NCI-H526 treated with DMSO at 0.1 percent for 48 hours (cell line): Measurements from ENCODE around the gene MAML3.

Experiments
- DNase-seq: peaks from one replicate; lab custom pipeline; 2025; lab: John Stamatoyannopoulos, UW

The MAML3 gene

DNA sequence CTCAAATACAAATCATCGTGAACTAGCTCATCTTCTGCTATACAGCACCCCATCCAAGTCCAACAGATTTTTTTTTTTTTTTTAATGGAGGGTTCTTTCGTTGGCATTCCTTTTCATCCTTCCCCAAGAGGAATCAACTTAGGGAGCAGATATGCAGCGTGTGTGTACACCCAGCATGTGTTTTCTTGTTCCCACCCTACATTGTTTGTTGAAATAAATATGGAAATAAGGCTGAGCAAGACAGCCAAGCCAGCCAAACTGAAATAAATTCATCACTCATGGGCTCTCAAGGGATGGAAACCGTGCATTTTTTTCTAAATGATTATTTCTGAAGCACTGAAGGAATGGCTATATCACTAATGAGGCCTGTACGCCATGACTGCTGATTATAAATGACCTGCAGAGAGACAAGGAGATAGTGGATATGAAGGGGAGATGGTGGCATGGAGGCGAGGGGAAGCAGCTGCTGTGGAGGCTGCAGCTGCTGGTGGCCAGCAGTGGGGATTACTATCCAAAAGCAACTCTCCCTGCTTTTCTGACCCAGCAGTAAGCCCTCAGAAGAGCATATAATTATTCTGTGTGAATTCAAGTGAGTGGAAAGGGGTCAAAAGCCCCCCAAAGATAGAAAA lies 314.5 kb downstream of the MAML3 start:
- peak; percentile 50 for DNase-seq

DNA sequence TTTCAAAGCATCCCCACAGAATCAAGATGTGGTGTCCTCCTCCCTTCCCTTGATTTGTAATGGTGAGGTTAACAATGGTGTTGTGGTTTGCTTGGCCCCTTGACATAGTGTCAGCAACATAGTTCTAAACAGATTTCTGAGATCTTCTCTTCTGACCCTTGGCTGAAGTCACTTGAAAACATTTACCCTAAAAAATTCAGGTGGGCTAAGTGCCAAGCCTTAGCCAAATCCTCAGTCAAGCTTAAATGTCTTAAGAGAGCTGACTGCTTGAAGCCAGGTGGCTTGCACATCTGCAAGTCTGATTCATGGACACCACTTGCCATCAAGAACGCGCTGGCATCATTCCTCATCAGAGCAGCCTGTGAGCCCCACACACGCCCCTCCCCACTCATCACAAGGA lies 315.2 kb downstream of the MAML3 start:
- no peak for DNase-seq

DNA sequence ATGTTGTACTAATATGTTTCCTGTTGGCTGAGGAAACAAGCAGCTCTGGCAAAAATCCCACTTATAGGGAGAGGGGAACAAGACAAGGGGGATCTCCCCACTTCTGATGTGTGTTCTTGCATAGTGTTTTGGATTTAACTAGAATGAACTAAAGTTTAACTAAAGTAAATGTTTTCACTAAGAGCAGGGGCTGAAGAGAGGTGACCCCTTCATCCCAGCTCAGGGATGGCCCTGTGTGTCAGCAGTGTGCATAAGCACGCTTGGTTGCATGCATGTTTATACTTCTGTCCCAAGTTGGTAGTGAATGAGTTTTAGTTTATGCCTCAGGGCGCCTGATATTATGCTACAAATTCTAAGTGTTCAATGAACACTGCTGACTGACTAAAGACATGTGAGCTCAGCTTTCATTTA lies 319.0 kb downstream of the MAML3 start:
- DNase-seq, result no peak

DNA sequence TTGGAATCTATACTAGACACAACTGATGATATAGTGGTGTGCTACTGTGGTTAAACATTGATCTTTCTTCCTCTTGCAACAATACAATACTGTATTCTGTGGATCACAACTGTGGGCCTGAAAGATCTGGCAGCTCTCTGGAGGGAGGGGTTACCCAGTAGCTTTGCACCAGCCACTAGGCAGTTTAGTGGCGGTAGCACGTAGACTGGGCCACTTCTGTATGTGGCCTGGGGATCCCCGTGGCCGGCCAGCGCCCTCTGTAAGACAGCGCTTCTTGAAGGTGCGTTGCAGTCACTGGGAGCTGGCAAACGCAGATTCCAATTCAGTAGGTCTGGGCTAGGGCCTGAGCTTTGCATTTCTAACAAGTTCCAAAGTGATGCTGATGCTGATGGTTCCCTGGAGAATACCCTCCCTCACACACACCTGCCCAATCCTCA lies 319.7 kb downstream of the MAML3 start:
- peak; percentile 82 for DNase-seq

DNA sequence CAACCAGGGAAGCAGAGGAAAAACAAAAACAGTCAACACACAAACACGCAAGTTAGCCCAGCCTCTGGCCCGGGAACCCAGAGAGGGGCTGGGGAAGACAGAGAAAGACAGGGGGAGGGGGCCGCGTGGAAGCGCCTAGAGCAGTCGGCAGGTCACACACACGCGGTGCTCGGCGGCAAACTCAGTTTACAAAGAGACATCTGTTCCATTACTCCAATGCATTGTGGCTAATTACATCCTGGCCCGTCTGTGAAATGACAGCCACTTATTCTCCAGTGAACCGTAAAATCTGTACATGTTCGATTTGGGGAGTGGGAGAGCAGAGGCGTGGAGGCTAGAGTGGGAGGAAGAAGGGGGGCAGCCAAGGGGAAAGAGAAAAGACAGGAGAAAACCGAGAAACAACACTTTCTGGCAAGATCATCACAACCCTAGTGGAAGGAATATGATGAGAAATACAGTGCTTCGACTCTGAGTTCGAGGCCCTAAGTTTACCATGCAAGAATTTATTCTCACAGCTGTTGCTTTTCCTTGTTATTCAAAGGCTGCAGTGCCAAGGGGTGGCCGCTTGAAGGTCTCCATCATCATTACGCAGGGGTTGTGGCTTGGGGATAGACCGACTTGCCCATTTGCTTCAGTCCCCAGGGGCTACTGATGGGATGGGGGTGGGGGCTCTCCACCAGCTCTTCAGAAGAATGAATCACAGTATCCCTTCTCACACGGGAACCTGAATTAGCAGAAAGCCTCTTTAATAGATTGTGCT lies 320.7 kb downstream of the MAML3 start:
- DNase-seq, result no peak

DNA sequence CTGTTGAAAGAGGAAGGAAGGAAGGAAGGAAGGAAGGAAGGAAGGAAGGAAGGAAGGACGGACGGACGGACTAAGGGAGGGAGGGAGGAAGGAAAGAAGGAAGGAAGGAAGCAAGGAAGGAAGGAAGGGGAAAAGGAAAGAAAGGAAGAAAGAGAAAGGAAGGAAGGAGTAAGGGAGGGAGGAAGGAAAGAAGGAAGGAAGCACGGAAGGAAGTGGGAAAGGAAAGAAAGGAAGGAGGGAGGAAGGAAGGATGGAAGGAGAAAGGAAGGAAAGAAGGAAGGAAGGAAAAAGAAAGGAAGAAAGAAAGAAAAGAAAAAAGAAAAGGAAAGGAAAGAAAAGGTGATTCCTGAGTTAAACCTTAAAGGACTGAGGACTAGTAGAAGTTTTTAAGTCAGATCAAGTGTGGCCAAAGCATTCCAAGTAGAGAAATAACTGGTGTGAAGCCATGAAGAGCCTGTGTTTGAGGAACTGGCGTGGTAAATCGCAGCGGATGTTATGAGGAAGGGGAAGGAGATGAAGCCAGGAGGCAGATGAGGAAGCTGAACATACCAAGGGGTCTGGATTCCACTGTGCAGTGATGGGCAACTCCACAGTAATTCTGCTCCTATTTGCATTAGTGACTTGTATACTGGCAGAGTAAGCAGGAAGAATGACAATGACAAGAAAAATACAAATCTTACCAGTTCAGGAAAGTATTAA lies 324.9 kb downstream of the MAML3 start:
- no peak for DNase-seq

DNA sequence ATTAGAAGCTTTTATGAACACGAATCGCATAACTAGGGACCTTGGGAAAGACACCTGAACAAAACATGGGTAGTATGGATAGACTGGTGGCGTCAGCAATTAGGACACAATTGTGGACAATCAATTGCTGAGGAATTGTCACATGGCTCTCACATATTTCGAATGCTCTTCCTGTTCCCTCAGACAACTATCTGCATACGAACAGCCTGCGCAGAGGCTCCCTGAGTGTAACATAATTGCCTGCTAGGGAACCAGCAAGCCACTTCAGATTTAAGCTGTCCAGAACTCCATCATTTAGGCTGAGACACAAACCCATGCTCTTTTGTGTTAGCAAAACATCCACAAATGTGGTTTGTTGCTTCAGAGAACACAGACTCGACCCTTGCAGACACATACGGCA lies 327.6 kb downstream of the MAML3 start:
- DNase-seq, result no peak

DNA sequence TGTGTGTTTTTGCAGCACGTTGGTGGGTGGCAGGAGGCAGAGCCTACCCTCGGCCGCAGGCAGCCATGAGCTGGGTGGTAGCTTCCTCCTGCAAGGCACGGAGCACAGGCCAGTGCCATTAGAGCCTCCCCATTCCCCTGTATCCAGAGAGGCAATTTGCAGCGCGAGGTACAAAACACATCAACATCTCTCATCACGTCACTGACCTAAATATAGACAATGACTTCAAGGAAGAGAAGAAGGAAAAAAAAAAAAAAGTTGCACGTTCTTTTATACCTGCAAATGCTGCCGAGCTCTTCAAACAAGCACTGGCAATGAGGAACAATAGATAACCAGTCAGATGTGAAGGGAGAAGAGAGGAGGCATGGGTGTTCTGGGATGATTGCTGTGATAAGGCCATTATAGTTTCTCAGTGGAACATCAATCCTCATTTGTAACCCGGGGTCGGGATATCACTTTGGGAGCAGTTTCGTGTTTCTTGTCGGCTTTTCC lies 328.4 kb downstream of the MAML3 start:
- DNase-seq, result peak; percentile 56

DNA sequence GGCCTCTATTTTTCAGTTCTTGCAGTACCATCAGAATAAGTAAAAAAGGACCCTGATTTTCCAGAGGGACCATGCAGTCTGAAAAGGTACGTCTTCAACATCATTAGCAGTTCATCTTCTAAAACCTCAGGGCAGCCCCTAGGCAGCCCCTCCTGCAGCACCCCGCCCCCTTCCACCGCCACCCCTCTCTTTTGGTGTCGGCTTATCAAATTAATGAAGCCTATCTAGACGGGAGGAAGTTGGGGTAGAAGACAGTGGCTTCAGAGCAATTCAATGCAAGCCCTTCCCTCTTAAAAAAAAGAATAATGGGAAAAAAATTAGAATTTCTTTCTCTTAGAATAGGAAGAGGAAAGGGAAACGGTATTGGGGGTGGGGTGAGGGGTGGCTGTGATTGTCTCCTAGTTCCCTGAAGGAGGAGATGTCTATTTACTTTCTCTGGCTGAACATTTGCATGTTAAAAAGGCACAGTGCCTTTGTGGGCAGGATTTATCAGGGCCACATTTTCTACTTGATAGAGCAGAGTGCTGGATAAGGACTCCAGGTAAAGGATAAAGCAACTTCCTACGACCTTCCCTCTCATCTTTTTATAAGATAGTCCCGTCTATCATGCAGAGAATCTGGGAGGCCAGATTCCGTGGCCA lies 329.0 kb downstream of the MAML3 start:
- peak; percentile 63 for DNase-seq

DNA sequence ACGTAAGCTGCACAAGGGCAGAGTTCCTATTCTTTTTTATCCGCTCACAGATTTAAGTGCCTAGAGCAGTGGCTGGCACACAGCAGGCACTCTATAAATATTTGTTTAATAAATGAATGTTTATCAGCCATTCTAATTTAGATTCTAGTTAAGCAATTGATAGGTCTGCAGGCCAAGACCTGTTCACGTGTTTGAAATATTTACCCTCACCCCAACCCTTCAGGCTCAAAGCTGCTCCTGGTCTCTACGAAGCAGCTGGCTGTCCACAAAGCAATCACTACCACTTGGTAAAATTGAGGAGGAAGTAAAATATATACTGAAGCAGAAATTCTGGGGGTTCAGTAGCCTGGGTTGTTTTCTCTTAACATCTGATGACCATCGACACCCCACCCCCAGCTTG lies 330.2 kb downstream of the MAML3 start:
- DNase-seq, result no peak

DNA sequence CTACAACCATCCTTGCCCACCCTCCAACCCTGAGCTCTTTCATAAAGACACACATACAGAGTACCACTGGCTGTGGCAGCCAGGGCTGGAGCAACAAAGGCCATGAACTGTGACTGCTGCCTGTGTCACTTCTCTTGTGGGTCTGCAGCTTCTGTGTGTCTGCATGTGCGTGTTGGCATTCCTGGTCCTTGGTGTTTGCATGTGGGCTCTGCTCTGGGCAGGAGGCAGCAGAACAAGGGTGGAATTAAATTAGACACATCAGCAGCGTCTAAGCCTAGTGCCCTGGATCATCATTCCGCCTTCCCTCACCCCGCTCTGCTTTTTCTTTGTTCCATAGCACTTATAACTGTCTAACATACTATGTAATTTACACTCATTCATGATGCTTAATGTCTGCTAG lies 330.6 kb downstream of the MAML3 start:
- DNase-seq, result no peak

DNA sequence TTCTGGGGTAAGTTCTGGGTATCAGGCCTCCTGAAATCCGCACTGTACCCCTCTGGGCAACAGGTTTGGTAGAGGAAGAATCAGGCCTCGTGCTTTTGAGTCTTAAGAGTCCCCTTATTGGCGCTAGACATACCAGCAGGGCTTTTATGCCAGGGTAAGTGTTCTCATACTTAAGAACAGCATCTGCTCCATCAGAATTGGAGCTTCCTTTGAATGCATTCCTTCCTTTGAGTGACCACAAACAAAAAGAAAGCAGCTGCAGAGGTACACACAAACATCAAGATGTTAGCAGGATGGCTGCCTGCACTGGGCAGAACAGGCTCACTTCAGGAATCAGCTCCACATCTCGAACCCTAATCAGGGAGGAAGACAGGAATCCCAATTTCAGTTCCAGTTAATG lies 331.6 kb downstream of the MAML3 start:
- no peak for DNase-seq

DNA sequence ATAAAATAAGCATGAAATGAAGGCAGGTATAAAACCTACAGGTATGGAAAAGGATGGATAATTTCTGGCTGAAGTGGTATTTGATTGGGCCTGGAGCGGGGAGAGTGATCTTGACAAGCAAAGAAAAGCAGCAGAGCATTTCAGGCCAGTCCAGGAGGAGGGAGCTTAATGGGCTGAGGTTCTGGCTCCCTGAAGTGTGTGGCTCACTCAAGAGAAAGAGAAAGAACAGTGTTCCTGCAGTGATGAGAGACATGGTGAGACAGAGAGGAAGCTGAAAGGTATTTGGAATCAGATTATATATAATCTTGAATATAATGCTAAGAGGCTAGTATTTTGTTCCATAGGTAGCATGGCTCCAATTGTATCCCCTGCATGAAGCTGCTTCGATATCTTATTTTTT lies 334.9 kb downstream of the MAML3 start:
- no peak for DNase-seq

DNA sequence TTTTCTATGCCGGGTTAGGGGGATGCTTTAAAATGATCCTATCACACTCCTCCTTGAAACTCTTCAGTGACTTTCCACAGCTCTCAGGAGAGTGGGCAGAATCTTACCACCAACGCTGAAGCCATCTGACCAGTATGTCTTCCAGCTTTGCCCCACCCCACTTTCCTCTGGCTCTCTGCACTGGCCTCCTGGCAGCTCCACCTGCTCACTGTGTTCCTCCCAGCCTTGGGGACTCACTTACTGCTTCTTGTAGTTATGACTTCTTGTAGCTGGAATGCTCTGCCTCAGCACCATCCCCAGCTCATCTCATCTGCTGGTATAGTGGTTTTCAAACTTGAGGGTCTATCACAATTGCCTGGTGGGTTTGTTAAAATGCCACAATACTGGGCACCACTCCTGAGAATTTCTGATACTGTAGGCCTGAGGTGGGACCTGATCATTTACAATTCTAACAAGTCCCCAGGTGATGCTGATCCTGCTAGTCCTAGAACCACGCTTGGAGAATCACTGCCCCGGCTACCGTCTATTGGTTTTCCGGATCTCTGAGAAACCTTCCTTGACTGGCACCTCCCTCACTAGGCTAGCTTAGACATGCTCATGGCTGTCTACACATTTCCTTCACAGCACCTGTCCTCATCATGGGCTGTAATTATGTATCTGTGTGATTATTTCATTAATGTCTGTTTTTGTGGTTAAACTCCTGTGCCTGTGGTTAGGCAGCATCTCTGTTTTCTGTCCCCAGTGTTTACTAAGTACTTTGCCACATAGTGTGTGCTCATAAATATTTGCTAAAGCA lies 336.1 kb downstream of the MAML3 start:
- DNase-seq, result peak; percentile 40

DNA sequence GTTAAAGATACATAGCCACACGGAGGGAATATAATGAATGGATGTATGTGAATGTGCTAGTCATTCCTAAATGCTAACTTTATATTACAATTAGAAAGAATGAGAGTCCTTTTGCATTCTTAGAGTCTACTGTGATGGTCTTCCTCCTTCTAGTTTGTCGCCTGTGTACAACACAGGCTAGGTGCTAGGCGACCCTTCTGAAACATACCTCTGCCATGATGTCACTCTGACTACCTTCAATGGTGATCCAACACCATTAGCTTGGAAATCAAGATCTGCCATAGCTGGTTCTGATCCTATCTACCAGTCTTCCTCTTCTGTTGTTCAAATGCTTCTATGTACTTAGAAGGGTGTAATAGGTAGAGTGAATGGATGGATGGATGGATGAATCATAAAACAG lies 337.1 kb downstream of the MAML3 start:
- no peak for DNase-seq

DNA sequence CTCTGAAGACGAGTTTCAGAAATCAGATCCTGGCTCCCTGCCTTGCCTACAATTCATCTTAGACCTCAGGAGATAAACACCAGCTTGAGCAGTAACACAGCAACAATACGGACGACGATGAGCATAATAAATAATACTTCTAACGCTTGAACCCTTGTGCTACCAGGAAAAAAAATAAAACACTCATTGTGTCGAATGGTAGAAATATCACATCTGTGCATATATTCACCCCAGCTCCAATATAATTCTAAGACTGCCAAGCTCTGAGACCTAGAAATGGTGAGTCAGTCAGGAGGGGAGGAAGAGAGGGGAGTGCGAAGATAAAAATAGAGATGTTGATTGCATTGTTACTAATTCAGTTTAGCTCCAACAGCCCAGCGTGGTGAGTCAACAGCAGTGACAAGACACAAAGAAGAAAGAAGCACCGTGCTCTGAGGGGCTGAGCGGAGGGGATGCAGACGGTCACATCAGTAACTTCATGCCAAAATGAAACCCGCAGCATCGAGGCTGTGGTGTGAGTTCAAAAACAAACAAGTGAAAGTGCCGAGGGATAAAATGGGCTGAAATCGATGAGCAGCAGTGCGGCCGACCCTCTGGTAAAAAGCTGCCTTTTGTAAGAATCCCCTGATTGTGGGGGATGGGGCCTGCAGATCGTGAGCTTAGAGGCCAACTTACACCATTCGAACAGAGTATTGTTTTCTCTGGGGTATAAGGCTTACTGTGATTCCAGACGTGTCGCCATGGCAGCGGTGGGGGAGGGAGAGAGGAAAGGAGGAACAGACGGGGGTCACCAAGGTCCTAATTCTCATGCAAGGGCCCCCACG lies 338.0 kb downstream of the MAML3 start:
- DNase-seq, result no peak

DNA sequence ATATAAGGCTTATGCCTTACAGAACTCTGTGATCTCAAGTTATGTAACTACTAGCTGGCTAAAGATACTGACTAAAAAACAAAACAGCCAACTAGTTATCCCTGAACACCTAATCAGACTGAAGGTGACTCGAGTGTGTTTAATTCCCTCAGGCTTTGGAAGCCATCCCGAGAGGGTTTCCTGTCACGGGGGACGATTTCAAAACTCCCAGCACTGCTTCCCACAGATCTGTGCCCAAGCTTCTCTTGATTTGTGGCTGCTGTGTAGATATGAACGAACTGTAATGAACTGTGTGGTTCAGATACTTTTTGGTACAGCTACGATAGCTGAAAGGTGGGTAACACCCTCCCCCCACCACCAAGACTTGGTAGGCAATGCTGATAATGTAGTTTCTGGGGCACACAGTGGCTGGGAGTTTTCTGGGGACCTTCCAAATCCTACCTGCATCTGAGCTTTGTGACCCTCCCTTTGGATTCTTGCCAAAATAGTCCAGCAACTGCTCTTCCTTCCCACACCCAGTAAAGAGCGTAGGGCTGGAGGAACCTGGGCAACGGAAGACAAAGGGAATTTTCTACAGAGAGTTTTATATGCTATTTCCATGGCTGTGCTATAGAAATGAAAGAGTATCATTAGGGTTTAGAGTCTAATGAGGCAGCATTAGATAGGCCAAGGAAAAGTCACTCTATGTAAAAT lies 339.5 kb downstream of the MAML3 start:
- DNase-seq, result no peak

DNA sequence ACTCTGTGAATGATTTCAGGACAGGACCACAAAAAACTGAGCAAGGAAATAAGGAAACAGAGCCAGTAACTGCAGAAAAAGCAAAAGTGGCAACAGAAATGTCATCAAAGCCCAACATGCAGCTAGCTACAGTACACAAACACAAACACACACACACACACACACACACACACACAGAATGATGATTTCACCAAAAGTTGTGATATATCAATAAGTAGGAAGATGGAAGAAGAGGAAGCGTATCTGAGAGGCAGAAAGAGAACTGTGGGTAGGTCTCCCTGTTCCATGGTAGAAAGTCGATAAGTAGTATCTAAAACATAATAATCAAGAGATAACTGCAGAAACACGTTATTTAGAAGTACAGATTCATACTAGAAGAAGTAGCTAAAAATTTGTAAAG lies 340.1 kb downstream of the MAML3 start:
- no peak for DNase-seq

DNA sequence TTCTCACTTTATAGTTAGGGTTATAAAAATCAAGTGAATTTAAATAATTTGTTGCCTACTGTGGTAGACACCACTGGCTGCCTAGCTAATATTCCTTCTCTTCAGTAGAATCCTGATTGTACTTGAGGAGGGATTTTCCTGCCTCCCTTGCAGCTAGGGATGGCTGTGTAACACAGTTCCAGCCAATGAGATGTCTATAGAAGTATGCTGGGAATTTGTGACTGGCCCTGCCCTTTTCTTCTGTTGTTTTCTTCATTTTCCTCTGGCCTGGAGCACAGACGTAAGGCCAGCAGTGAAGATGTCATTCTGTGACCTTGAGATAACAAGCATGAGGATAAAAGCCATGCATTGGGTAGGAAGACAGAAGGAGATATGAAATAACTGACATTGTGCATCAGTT lies 343.3 kb downstream of the MAML3 start:
- DNase-seq, result no peak

DNA sequence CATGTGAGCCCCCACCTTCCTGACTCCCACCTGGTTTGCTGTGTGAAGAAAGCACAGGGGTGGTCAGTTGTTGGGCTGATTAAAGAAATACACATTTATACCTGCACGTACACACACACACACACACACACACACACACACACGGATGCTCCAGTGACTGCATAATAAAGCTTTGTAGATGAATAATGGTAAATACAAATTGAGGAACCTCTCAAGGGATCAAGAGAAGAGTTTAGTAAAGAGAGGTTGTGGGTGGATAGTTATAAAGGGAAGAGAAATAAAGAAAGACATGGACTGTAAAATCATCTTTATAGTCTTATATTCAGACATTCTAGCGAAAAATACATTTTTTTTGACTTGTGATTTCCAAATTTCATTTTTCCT lies 344.2 kb downstream of the MAML3 start:
- DNase-seq, result no peak
